Measurements from ENCODE around the gene ZNF789. TPM values are rescaled to one million over a fixed set of nuclear protein-coding genes. Genes with fewer than 3 reads are reported as not detected.

Gene ZNF789
- total and polyA plus RNA-seq, 9 of the 15 experiments (the other 6 are each of a cell fraction or from before 2014, with no cell fraction given), result 6.1 to 57.0 (median 24.8) TPM

DNA sequence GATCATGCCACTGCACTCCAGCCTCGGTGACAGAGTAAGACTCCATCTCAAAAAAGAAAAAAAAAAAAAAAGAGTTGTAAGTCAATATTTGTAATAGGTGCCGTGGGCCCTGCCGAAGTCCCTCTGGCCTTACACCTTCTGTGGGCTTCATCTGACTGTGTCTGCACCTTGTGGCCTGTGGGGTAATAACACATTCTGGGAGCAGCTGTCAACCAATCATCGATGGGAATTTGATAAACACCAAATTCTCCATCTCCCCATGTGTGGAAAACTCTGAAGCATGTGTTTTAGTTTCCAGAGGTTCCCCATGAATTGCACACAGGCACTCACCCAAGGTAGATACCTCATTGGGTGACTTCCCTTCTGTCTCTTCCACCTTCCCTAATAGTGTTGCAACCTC, 16.5 kb downstream of the ZNF789 start (continued):
- TF ChIP-seq E2F6 (IDR thresholded peaks at IDR 0.05; ENCODE audit: borderline replicate concordance in 1 of 2, extremely low read depth in 1 of 2, insufficient read depth in 1 of 2, insufficient read length in 1 of 2, low read depth in 1 of 2, low read length in 1 of 2, poor library complexity in 1 of 2, severe bottlenecking in 1 of 2) (peak in 1 of 2 experiments; percentile 56), L3MBTL2 (IDR thresholded peaks at IDR 0.05) (peak; percentile 69), POLR3A (IDR thresholded peaks at IDR 0.05; ENCODE audit: borderline replicate concordance, extremely low read depth, insufficient read depth, insufficient read length) (peak; percentile 8), TFAM (CRISPR knock-in tag; conservative IDR thresholded peaks at IDR 0.05) (no peak)

DNA sequence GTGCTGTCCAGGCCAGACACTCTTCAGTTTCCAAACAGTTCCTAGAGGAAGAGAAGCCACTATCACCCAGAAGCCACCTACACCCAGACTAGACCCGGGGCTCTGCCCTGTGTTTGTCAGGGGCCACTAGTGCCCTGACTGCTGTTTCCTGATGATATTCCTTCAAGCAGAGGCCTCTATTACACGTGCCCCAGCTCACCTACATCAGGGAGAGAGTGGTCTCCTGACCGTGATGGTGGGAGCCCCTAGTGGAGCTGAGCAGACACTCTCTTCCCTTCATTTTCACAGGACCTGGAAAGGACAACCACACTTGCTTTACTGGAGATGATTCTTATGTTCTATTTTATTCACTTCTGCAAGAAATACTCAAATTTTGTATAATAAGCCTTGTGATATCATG, 18.2 kb downstream of the ZNF789 start:
- Histone ChIP-seq H3K27me3 (ENCODE audit: control insufficient read depth in 2 of 2, insufficient read depth in 2 of 2, low read length in 2 of 2) (no peaks in the 10 kb centered on the region), H2AFZ (ENCODE audit: low read depth, low read length) (no peak overlapping the region), H3K9me1 (ENCODE audit: control insufficient read depth, insufficient read depth, low read length) (no peaks in the 10 kb centered on the region), H3K4me2 (ENCODE audit: insufficient read depth, low read length) (no peak overlapping the region), H3K36me3 (ENCODE audit: control insufficient read depth, insufficient read depth, low read length) (peaks cover 45% of the 10 kb centered on the region), H3K9me3 (replicated peaks; ENCODE audit: control insufficient read depth, insufficient read depth, low read depth, low read length) (peaks cover 18% of the 10 kb centered on the region), H4K20me1 (replicated peaks; ENCODE audit: control insufficient read depth, insufficient read depth, low read length) (no peaks in the 10 kb centered on the region), H3K79me2 (ENCODE audit: control insufficient read depth, insufficient read depth, low read length) (peaks cover 7% of the 10 kb centered on the region; the same call in 1 of the 3 replicates), H3K9ac (ENCODE audit: insufficient read depth in 1 of 2, low read depth in 2 of 2, low read length in 2 of 2) (no peak overlapping the region), H3K4me1 (replicated peaks in 1 of 2; ENCODE audit: control insufficient read depth in 2 of 2, insufficient read depth in 2 of 2, low read length in 2 of 2) (no peaks in the 10 kb centered on the region), H3K4me3 (no peak overlapping the region), H3K27ac (ENCODE audit: extremely low read depth, low read depth, low read length) (no peak overlapping the region)
- FAIRE-seq, result no peak
- in situ Hi-C loops (cut with MboI), result no loop called here
- WGBS (ENCODE audit: insufficient coverage, low coverage, missing lambda C conversion rate), result 42% methylated on average over 3 of the region's 3 CpGs
- intact Hi-C loops (cut with micrococcal nuclease), result no loop called here
- ChIA-PET POLR2A (interaction anchor here (0.8 to 1.1 kb wide), 4 partner anchors 9 to 15 kb away, joined by 3 to 4 read pairs (median 4); partner anchors contain the start of genes ZKSCAN5 and ZNF394), CTCF (ENCODE audit: low intra/inter-chr PET ratio) (no interaction called here)
- BruUV-seq (replicated peaks), result no TSS peak
- peak; percentile 65 for ATAC-seq
- no peak for DNase-seq (ENCODE audit: extremely low read depth in 1 of 4, low spot score in 3 of 4)
- TF ChIP-seq CEBPG (CRISPR knock-in tag; IDR thresholded peaks at IDR 0.05), result no peak
- no peak for TF ChIP-seq CEBPG (tag; conservative IDR thresholded peaks at IDR 0.05 in 1 of 2, IDR thresholded peaks at IDR 0.05 in 1 of 2)
- 0 out of 2 replicates have a peak, but pooled peaks have one; percentile 5 for TF ChIP-seq POLR2AphosphoS5 (IDR thresholded peaks at IDR 0.05; ENCODE audit: control insufficient read depth, insufficient read depth, low read depth, low read length)
- TF ChIP-seq, protein P1, sequence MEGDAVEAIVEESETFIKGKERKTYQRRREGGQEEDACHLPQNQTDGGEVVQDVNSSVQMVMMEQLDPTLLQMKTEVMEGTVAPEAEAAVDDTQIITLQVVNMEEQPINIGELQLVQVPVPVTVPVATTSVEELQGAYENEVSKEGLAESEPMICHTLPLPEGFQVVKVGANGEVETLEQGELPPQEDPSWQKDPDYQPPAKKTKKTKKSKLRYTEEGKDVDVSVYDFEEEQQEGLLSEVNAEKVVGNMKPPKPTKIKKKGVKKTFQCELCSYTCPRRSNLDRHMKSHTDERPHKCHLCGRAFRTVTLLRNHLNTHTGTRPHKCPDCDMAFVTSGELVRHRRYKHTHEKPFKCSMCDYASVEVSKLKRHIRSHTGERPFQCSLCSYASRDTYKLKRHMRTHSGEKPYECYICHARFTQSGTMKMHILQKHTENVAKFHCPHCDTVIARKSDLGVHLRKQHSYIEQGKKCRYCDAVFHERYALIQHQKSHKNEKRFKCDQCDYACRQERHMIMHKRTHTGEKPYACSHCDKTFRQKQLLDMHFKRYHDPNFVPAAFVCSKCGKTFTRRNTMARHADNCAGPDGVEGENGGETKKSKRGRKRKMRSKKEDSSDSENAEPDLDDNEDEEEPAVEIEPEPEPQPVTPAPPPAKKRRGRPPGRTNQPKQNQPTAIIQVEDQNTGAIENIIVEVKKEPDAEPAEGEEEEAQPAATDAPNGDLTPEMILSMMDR (IDR thresholded peaks at IDR 0.05 in 2 of 3, conservative IDR thresholded peaks at IDR 0.05 in 1 of 3; ENCODE audit: insufficient read depth in 2 of 3, low read depth in 1 of 3, low read length in 3 of 3), result peak; percentile 1 to 20 (median 10); a peak in 1 of 6 replicates
- TF ChIP-seq NCOA6 (IDR thresholded peaks at IDR 0.05), result no peak

Measured in K562 (cell line).